ENCODE results near the gene DDX56. TPM values are rescaled to one million over a fixed set of nuclear protein-coding genes. Genes with fewer than 3 reads are reported as not detected.

Gene DDX56
- total and polyA plus RNA-seq, 7 donors, result 14.6 to 60.5 (median 38.2) TPM

DNA sequence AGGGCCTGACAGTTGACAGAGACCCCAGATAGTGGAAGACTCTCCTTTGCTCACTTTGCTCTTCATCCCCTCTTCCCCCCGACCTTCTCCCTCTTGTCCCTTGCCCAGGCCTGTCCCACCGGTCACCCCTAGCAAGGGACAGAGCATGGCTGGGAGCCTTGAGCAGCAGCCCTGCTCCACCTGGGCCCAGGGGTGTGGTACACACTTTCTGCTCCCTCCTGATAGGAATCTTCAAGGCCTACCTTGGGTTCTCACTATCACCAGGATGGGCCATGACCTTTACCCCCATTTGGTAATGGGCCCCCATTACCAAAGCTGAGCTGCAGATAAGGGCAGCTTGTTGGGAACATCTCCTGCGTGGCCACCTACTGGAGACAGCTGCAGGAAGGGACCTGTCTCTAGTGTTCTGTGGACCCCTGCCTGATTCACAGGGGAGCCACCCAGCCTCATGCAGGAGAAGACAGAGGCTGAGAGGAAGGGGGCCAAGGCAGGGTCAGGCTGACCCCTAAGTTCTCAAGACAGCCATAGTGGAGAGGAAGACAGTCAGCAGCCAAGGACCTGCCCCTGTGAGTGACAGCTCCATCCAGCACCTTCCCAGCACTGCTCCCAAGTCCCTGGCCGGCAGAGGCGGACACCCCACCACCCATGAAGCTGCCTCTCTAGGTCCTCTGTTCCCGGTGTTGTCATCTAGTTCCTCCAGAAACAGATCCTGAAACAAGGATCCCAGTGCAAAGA, 31.7 kb downstream of the DDX56 start:
- H3K4me1 ChIP-seq, result no peaks in the 10 kb centered on the region
- H3K4me3 ChIP-seq, result no peak overlapping the region
- no peak for DNase-seq
- no peaks in the 10 kb centered on the region for H3K9me3 ChIP-seq
- intact Hi-C loops (cut with DNase I), result no loop called here
- TF ChIP-seq POLR2AphosphoS5 (IDR thresholded peaks at IDR 0.05), result no peak
- H3K27me3 ChIP-seq, result no peaks in the 10 kb centered on the region
- H3K27ac ChIP-seq, result no peak overlapping the region
- WGBS, 2 donors, result 92 to 93% methylated on average over 6 of the region's 6 CpGs
- no peaks in the 10 kb centered on the region for H3K36me3 ChIP-seq

DNA sequence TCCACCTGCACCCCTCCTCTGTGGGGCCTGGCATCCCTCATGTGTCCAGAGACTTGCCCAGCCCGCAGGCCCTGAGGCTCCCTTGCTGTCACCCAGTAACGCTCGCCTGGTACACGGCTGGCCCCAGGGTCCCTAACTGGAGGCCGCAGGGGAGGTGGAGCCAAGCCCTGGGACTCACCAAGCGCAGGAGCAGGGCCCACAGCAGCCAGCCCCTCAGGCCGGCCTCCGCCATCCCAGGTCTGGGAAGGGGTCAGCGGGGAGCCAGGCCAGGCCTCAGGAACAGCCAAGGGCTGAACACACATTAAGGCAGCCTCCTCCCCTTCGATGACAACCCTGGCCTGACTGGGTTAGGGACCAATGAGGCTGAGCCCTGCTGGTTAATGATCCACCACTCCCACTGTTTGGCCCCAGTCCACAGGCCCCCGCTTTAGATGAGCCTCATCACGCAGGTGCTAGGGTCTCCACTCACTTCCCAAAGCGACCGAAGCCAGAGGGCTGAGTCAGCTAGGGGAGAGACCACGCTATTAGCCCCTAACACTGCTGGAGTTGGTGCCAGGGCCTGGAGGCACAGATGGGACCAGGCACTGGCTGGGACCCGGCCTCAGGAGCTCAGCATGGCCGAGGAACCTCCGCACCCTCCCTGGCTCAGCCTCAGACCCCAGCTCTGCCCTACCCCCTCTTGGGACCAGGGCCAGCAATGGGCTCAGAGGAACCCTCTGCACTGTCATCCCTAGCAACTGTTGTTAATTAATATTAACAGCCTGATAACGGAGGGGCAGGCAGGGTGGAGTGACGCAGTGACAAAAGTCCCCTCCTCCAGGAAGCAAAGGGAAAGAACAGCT, 32.5 kb downstream of the DDX56 start, which contains the start of gene NPC1L1:
Gene NPC1L1, minus strand, starts transcription at position 303 of the 842 bp plus-strand sequence. Its CDS starts 71 bp downstream, at position 232.
- Histone ChIP-seq H3K4me3 (no peak within 1 kb of the TSS), H3K9me3 (no peaks in the 10 kb centered on the region), H3K36me3 (no peaks in the 10 kb centered on the region), H3K4me1 (no peaks in the 10 kb centered on the region), H3K27ac (no peak within 1 kb of the TSS), H3K27me3 (no peaks in the 10 kb centered on the region)
- intact Hi-C loops (cut with DNase I), result no loop called here
- WGBS, 2 donors, result 88 to 91% methylated on average over 20 of the region's 20 CpGs
- no peak for TF ChIP-seq POLR2A (IDR thresholded peaks at IDR 0.05)
- TF ChIP-seq POLR2AphosphoS5 (IDR thresholded peaks at IDR 0.05), result no peak
- TF ChIP-seq EP300 (IDR thresholded peaks at IDR 0.05), result no peak
- TF ChIP-seq, protein P1, sequence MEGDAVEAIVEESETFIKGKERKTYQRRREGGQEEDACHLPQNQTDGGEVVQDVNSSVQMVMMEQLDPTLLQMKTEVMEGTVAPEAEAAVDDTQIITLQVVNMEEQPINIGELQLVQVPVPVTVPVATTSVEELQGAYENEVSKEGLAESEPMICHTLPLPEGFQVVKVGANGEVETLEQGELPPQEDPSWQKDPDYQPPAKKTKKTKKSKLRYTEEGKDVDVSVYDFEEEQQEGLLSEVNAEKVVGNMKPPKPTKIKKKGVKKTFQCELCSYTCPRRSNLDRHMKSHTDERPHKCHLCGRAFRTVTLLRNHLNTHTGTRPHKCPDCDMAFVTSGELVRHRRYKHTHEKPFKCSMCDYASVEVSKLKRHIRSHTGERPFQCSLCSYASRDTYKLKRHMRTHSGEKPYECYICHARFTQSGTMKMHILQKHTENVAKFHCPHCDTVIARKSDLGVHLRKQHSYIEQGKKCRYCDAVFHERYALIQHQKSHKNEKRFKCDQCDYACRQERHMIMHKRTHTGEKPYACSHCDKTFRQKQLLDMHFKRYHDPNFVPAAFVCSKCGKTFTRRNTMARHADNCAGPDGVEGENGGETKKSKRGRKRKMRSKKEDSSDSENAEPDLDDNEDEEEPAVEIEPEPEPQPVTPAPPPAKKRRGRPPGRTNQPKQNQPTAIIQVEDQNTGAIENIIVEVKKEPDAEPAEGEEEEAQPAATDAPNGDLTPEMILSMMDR (IDR thresholded peaks at IDR 0.05), result no peak
- no peak for DNase-seq

GRCh38 chr7:44540592-44541027, 33.1 kb downstream of the DDX56 start:
- Histone ChIP-seq H3K4me3 (no peak overlapping the region), H3K9me3 (no peaks in the 10 kb centered on the region), H3K27ac (no peak overlapping the region), H3K4me1 (no peaks in the 10 kb centered on the region), H3K27me3 (no peaks in the 10 kb centered on the region), H3K36me3 (no peaks in the 10 kb centered on the region)
- DNase-seq, result no peak
- 84 to 86% methylated on average over 5 of the region's 5 CpGs for WGBS, 2 donors
- TF ChIP-seq, protein P1 (IDR thresholded peaks at IDR 0.05), result no peak
- TF ChIP-seq POLR2AphosphoS5 (IDR thresholded peaks at IDR 0.05) (no peak), POLR2A (IDR thresholded peaks at IDR 0.05) (no peak), EP300 (IDR thresholded peaks at IDR 0.05) (no peak)
- intact Hi-C loops (cut with DNase I), result no loop called here

GRCh38 chr7:44539669-44540506, 33.8 kb downstream of the DDX56 start:
- WGBS, 2 donors, result 91 to 92% methylated on average over 27 of the region's 27 CpGs
- Histone ChIP-seq H3K27me3 (no peaks in the 10 kb centered on the region), H3K36me3 (no peaks in the 10 kb centered on the region), H3K4me1 (no peaks in the 10 kb centered on the region), H3K4me3 (no peak overlapping the region), H3K27ac (no peak overlapping the region), H3K9me3 (no peaks in the 10 kb centered on the region)
- DNase-seq, result no peak
- no peak for TF ChIP-seq POLR2A (IDR thresholded peaks at IDR 0.05)
- intact Hi-C loops (cut with DNase I), result no loop called here

GRCh38 chr7:44538798-44539668, 34.7 kb downstream of the DDX56 start:
- DNase-seq, result no peak
- H3K27ac ChIP-seq, result no peak overlapping the region
- no peaks in the 10 kb centered on the region for H3K36me3 ChIP-seq
- no peak overlapping the region for H3K4me3 ChIP-seq
- H3K27me3 ChIP-seq, result no peaks in the 10 kb centered on the region
- intact Hi-C loops (cut with DNase I), result no loop called here
- 92 to 93% methylated on average over 32 of the region's 32 CpGs for WGBS, 2 donors
- no peak for TF ChIP-seq POLR2AphosphoS5 (IDR thresholded peaks at IDR 0.05)
- TF ChIP-seq, protein P1 (IDR thresholded peaks at IDR 0.05), result no peak
- TF ChIP-seq POLR2A (IDR thresholded peaks at IDR 0.05), result no peak
- TF ChIP-seq EP300 (IDR thresholded peaks at IDR 0.05), result no peak
- H3K9me3 ChIP-seq, result no peaks in the 10 kb centered on the region
- H3K4me1 ChIP-seq, result no peaks in the 10 kb centered on the region

Measured in sigmoid colon (tissue), 7 donors.